Activated T-cell treated with anti-CD3 and anti-CD28 coated beads, Interleukin-2, amount 50 U/mL, for 48 hours (primary cell): ENCODE data around the gene SH2D6.
"Not testable (repeated sequence)": the region's sequence is repeated elsewhere in the genome, so short reads cannot be mapped to it uniquely, and the experiment has no call there.

Experiments used
- DNase-seq, 2 experiments: peaks; one replicate each; pipeline ENCODE4 v3.0.0-alpha.2; 2020

Gene SH2D6

DNA sequence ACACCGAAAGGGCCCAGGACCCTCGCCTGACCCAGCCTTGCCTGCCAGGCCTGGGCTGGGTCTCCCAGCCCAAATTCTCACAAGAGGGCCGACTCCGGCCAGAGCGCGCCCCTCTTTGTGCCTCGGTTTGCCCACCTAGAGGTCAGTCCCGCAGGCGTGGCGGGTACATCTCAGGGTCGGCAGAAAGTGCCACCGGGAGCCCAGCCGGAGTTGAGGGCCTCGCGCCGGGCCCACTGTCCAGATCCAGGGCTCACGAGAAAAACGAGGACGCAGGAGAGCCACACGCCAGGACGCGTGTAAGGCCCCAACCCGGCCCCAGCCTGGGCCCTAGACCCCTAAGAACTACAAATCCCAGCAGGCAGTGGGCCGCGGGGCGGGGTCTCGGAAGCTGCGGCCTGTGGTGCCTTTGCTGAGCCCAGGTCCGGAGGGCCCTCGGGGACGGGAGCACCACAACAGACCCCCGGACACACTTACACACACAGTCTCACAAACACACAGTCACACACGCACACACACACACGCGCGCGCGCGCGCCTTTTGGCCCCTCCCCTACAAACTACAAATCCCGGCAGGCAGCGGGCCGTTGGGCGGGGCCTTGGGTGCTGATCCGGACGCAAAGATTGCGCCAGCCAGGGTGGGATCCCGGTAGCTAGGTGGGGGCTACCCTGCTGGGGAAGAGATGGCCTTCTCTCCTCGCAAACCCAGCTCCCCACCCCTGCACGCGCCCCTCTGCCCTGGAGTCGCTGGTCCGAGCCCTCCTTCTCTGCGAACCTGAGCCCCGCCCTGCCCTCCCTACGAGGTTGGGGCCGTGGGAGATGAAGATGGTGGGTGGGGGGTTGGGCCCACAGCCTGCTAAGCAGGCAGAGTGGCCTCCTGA is at the start of gene SH2D6:
SH2D6 (plus strand) TSS at position 583 of the 877 bp plus-strand sequence. CDS start 10,752 bp downstream, outside the sequence.
- peak; percentile 88 to 91 for DNase-seq

GRCh38 chr2:85368921-85369320 is 49.6 kb upstream of the SH2D6 start:
- no peak for DNase-seq

DNA sequence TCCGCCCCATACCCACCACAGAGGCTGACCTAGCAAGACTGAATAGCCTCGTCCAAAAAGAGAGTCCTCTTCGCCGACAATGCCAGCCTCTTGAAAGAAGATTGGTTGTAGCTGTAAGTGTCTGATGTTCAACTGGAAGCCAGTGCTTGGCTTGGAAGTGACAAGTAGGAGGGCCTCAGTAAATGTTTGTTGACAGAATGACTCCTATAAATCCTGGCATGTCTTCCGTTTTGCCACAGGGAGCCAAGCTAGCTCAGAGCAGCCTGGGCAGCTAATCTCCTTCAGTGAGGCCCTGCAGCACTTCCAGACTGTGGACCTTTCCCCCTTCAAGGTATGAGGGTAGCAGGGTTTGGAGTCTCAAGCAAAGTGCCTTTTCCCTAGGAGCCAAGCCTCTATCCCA is 49.0 kb upstream of the SH2D6 start:
- DNase-seq: no peak

DNA sequence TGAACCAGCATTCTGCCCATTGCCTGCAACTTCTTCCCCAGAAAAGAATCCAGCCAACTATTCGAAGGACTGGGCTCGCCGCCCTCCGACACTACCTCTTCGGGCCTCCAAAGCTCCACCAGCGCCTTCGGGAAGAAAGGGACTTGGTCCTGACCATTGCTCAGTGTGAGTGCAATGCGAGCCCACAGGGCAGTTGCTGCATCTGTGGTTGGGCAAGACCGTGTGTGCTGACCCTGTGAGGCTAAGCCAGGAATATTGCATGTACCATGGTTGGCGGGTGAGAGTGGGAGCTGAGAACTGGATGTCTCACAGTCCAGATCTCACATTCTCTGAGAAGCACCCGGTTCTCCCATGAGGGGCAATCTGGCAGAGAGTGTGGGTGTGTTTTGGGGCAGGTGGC is 47.5 kb upstream of the SH2D6 start:
- DNase-seq: no peak

- no peak for DNase-seq
Observed at GRCh38 chr2:85376291-85377065, 42.0 kb upstream of the SH2D6 start.

- DNase-seq: no peak
Observed at GRCh38 chr2:85377083-85377482, 41.4 kb upstream of the SH2D6 start.

DNA sequence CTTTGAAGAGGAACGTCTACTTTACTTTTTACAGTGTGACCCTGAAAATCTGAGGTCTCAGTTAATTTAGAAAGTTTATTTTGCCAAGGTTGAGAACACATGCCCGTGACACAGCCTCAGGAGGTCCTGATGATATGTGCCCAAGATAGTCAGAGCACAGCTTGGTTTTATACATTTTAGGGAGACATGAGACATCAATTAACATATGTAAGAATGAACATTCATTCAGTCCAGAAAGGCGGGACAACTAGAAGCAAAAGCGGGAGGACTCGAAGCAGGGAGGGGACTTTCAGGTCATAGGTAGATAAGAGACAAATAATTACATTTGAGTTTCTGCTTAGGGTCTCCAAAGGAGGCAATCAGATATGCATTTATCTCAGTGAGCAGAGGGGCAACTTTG is 40.3 kb upstream of the SH2D6 start:
- DNase-seq: no peak

DNA sequence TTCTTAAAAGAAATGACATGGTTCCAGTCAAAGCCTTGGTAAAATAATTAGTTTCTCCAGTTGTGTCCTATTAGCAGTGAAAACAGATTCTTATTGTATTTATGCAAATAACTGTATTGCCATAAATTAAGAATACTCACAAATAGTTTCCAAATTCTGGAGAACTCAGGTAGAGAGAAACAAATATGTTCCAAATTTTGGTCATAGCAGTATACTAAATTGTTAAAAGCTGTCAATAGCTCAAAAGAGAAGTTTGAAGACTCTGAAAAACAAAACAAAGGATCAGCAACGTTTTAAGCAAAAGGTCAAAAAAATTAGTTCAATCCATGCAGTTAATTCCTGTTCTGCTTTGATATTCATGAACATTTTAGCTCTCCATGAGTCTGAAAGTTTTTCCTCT is 38.5 kb upstream of the SH2D6 start:
- DNase-seq: no peak

DNA sequence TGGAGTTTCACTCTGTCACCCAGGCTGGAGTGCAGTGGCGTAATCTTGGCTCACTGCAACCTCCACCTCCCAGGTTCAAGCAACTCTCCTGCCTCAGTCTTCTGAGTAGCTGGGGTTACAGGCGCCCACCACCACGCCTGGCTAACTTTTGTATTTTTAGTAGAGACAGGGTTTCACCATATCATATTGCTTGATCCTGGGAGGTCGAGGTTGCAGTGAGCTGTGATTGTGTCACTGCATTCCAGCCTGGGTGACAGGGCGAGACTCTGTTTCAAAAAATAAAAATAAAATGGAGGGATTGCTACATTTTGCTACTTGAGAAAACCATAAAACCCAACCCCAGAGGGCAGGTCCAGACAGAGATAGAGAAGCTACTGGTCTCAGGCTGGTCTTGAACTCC is 35.4 kb upstream of the SH2D6 start:
- DNase-seq: not testable (repeated sequence)

GRCh38 chr2:85383850-85384249 is 34.7 kb upstream of the SH2D6 start:
- DNase-seq: no peak

- no peak for DNase-seq
Observed at GRCh38 chr2:85385746-85386145, 32.8 kb upstream of the SH2D6 start.

DNA sequence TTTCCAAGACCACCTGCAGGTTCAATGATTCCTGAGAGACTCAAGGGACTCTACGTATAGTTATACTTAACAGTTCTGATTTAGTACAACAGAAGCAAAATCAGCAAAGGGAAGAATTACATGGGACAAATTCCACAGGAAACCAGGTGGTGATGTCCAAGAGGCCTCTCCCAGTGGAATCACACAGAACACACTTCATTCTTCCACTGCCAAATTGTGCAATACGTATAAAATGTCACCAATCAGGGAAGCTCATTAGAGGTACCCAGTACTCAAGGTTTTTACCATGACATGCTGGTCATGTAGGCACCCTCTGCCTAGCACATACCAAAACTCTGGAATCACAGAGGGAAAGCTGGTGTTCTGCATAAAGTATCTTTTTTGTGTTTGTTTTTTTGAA is 30.8 kb upstream of the SH2D6 start:
- DNase-seq: no peak

DNA sequence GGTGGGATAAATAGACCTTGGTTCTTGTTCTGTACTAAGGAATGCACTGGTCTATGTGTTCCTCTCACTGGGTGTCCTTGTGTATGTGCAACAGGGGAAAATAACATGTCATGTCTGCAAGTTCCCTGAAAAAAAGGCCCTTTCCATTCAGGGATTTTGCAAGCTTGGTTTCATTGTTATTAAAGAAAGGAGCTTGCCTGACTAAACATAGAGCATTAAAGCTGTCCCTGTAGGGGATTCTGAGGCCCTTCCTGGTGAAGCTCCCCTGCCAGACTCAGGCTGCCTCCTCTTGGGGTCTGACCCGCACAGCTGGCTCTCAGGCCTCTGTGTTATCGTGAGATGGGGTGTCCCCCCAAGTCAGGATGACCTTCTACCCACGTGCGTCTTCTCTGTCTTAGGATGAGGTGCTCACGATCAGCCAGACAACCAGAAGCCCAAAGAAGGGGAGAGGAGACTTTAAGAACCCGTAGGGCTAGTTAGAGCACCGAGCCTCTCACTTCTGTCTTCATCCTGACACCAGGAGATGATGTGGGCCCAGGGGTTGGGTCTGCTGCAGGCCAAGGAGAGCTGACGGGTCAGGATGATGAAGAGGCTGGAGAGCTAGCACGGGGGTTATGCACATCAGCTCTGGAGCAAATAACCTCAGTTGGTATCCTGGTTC is 29.5 kb upstream of the SH2D6 start:
- DNase-seq: no peak

DNA sequence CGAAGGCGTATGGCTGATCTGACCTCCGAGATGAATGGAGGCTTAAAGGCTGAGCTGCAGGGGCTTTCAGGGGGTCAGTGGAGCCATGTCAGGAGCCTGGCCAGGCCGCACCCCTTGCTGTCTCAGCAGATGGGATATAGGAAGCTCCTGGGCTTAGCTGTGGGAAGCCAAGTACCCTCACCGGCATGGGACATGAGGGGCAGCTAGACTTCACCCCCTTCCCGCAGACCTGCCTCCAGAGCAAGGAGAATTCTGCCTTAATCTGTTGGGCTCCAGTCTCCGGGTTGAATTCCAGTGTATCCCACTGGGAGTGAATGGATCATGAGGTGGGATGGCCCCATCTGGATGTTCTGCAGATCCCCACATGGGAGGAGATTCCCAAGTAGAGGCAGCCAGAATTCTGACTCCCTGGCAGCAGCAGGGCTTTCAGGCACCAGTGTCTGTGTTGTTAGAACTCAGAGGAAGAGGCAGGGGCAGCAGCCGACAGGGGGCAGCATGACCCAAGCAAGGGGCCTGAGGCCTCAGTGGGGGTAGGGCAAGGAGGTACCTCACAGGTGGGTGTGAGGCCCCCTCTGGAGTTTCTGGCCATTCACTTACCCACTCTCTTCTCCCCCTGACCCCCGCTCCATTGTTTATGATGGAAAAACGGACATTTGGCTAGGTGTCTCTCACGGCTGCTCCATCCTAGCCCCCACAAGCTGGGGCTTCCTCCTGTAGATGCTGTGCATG is 27.4 kb upstream of the SH2D6 start:
- DNase-seq: peak; percentile 84 to 85

DNA sequence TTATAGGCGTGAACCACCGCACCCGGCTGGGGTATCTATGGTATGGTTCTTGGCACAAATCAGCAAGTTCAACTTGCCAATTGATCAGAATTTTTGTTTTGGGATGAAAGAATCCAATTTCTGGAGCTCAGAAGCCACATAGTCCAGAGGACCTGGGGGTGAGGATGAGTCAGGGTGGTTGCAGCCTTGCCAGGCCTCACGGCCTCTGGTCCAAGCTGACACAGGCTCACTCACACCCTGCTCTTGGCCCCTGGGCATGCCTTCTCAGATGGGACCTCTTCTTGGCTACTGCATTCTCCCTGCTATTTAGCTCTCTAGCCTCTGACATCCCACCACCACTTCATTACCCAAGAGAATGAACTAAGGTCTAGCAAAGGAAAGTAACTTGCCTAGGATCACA is 24.7 kb upstream of the SH2D6 start:
- no peak for DNase-seq

GRCh38 chr2:85394261-85394681 is 24.2 kb upstream of the SH2D6 start:
- DNase-seq: no peak

DNA sequence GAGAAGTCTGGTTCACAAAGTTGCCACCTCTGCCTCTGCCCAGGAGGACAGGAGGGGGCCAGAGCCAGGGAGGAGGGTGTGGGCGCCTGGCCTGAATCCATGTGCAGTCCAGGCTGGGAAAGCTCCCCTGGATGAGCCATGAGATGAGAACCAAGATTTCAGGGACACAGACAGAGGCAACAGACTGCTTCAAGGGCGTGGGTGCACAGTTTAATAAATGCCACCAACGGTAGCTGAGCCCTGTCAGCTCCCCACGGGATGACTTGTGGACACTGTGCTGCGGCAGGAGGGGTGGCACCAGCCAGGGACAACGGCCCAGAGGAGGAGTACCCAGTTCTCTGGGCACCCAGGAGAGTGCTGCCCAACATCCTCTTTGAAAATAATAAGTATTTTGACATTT is 23.5 kb upstream of the SH2D6 start:
- DNase-seq: no peak

- DNase-seq: no peak
Observed at GRCh38 chr2:85395912-85396475, 22.5 kb upstream of the SH2D6 start.

- no peak for DNase-seq
Observed at GRCh38 chr2:85396531-85397470, 21.7 kb upstream of the SH2D6 start.

- DNase-seq: no peak
Observed at GRCh38 chr2:85397925-85398331, 20.6 kb upstream of the SH2D6 start.
